HEK293 (cell line): Measurements from ENCODE around the gene DYNLT4.

Experiments used
- KLF9 ChIP-seq: fragments of 450-650 bp; formaldehyde crosslinking; IDR thresholded peaks from 2 replicates; pipeline ENCODE4 v1.5.1; 2016; ENCODE audit warnings: missing biosample characterization, missing genetic modification characterization, low read depth
- SETDB1 ChIP-seq: IDR thresholded peaks from one replicate; pipeline ENCODE4 v1.6.1; 2017; ENCODE audit warnings: mild to moderate bottlenecking, low read length, moderate library complexity, mixed read lengths; ENCODE audit not compliant: insufficient read length
- SP7 ChIP-seq: fragments of 450-650 bp; formaldehyde crosslinking; IDR thresholded peaks from 2 replicates; pipeline ENCODE4 v1.5.1; 2016; ENCODE audit warnings: missing biosample characterization, missing genetic modification characterization
- ZNF112 ChIP-seq: fragments of 450-650 bp; formaldehyde crosslinking; IDR thresholded peaks from 2 replicates; pipeline ENCODE4 v1.5.0; 2017; ENCODE audit warnings: missing biosample characterization, missing genetic modification characterization
- ZNF23 ChIP-seq: fragments of 450-650 bp; formaldehyde crosslinking; IDR thresholded peaks from 2 replicates; pipeline ENCODE4 v1.5.1; 2016; ENCODE audit warnings: missing biosample characterization, missing genetic modification characterization, borderline replicate concordance
- ZNF391 ChIP-seq: fragments of 450-650 bp; formaldehyde crosslinking; IDR thresholded peaks from 2 replicates; pipeline ENCODE4 v1.5.1; 2016; ENCODE audit warnings: low read depth, missing biosample characterization, missing genetic modification characterization, borderline replicate concordance
- ZNF768 ChIP-seq: fragments of 450-650 bp; formaldehyde crosslinking; IDR thresholded peaks from 2 replicates; pipeline ENCODE4 v1.5.1; 2018; ENCODE audit warnings: missing biosample characterization, mild to moderate bottlenecking, missing genetic modification characterization
- TF ChIP-seq, protein P1 (sequence below): fragments of 450-650 bp; formaldehyde crosslinking; IDR thresholded peaks from 2 replicates; pipeline ENCODE4 v1.5.1; 2017; ENCODE audit warnings: missing biosample characterization, missing genetic modification characterization
- TF ChIP-seq, protein P2 (sequence below): fragments of 450-650 bp; formaldehyde crosslinking; IDR thresholded peaks from 2 replicates; pipeline ENCODE4 v1.5.1; 2016; ENCODE audit warnings: missing biosample characterization, missing genetic modification characterization
- TF ChIP-seq, protein P3 (sequence below): fragments of 450-650 bp; formaldehyde crosslinking; IDR thresholded peaks from 2 replicates; pipeline ENCODE4 v1.5.1; 2016; ENCODE audit warnings: missing biosample characterization, missing genetic modification characterization
- TF ChIP-seq, protein P4 (sequence below): fragments of 450-650 bp; formaldehyde crosslinking; IDR thresholded peaks from 2 replicates; pipeline ENCODE4 v1.5.1; 2016; ENCODE audit warnings: missing biosample characterization, missing genetic modification characterization

DNA sequence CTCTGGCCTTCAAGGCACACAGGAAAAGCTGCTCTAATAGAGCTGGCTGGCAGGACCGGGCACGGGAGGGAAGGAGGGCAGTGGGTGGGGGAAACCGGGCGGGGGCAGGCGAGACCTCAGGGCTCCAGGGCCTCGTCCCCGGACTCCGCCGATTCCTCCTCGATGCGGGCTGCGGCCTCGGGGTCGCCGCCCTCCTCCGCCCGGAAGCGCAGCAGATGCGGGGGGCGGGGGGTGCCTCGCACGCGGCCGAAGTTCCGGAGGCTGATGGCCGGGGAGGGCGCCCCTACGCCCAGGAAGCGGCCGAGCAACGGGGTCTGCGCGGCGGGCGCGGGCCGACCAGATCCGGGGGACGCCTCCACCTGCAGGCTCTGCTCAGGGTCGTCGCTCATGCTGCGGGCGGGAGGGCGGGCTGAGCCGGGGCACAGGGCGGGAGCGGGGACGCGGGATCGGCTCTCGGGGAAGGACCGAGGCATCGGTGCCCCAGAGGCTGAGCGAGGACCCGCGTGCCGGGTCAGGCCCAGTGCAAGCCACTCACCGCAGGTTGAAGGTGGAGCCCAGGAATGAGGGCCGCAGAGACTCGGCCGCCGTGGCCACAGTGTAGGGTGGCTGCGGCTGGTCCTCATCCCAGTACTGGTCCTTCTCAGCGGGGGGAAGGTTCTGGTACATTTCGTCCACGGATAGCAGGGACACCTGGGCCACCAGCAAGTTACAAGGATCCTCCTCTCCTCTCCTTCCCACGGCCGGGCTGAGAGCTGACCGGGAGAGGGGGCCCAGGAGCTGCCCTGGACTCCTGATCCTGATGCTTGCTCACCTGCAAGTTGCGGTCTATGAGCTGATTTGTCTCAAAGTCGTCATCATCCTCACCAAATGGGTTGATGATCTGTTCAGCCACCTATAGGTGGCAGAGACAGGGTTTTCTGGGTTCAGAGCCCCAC, 22.8 kb downstream of the DYNLT4 start:
- TF ChIP-seq SP7 (no peak), ZNF391 (no peak), ZNF23 (tag by site-specific recombination) (no peak), SETDB1 (no peak), KLF9 (no peak), ZNF768 (no peak), ZNF112 (tag by site-specific recombination) (no peak)
- TF ChIP-seq, protein P1, sequence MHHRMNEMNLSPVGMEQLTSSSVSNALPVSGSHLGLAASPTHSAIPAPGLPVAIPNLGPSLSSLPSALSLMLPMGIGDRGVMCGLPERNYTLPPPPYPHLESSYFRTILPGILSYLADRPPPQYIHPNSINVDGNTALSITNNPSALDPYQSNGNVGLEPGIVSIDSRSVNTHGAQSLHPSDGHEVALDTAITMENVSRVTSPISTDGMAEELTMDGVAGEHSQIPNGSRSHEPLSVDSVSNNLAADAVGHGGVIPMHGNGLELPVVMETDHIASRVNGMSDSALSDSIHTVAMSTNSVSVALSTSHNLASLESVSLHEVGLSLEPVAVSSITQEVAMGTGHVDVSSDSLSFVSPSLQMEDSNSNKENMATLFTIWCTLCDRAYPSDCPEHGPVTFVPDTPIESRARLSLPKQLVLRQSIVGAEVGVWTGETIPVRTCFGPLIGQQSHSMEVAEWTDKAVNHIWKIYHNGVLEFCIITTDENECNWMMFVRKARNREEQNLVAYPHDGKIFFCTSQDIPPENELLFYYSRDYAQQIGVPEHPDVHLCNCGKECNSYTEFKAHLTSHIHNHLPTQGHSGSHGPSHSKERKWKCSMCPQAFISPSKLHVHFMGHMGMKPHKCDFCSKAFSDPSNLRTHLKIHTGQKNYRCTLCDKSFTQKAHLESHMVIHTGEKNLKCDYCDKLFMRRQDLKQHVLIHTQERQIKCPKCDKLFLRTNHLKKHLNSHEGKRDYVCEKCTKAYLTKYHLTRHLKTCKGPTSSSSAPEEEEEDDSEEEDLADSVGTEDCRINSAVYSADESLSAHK (tag by site-specific recombination): no peak
- TF ChIP-seq, protein P2, sequence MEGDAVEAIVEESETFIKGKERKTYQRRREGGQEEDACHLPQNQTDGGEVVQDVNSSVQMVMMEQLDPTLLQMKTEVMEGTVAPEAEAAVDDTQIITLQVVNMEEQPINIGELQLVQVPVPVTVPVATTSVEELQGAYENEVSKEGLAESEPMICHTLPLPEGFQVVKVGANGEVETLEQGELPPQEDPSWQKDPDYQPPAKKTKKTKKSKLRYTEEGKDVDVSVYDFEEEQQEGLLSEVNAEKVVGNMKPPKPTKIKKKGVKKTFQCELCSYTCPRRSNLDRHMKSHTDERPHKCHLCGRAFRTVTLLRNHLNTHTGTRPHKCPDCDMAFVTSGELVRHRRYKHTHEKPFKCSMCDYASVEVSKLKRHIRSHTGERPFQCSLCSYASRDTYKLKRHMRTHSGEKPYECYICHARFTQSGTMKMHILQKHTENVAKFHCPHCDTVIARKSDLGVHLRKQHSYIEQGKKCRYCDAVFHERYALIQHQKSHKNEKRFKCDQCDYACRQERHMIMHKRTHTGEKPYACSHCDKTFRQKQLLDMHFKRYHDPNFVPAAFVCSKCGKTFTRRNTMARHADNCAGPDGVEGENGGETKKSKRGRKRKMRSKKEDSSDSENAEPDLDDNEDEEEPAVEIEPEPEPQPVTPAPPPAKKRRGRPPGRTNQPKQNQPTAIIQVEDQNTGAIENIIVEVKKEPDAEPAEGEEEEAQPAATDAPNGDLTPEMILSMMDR: no peak
- TF ChIP-seq, protein P3, sequence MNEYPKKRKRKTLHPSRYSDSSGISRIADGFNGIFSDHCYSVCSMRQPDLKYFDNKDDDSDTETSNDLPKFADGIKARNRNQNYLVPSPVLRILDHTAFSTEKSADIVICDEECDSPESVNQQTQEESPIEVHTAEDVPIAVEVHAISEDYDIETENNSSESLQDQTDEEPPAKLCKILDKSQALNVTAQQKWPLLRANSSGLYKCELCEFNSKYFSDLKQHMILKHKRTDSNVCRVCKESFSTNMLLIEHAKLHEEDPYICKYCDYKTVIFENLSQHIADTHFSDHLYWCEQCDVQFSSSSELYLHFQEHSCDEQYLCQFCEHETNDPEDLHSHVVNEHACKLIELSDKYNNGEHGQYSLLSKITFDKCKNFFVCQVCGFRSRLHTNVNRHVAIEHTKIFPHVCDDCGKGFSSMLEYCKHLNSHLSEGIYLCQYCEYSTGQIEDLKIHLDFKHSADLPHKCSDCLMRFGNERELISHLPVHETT (tag by site-specific recombination): no peak
- TF ChIP-seq, protein P4, sequence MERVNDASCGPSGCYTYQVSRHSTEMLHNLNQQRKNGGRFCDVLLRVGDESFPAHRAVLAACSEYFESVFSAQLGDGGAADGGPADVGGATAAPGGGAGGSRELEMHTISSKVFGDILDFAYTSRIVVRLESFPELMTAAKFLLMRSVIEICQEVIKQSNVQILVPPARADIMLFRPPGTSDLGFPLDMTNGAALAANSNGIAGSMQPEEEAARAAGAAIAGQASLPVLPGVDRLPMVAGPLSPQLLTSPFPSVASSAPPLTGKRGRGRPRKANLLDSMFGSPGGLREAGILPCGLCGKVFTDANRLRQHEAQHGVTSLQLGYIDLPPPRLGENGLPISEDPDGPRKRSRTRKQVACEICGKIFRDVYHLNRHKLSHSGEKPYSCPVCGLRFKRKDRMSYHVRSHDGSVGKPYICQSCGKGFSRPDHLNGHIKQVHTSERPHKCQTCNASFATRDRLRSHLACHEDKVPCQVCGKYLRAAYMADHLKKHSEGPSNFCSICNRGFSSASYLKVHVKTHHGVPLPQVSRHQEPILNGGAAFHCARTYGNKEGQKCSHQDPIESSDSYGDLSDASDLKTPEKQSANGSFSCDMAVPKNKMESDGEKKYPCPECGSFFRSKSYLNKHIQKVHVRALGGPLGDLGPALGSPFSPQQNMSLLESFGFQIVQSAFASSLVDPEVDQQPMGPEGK (tag by site-specific recombination): no peak
